ENCODE data around the gene AQP9. TPM values are rescaled to one million over a fixed set of nuclear protein-coding genes. Genes with fewer than 3 reads are reported as not detected.

AQP9 gene
- total RNA-seq, 1 experiment from 2014 or later: not detected

DNA sequence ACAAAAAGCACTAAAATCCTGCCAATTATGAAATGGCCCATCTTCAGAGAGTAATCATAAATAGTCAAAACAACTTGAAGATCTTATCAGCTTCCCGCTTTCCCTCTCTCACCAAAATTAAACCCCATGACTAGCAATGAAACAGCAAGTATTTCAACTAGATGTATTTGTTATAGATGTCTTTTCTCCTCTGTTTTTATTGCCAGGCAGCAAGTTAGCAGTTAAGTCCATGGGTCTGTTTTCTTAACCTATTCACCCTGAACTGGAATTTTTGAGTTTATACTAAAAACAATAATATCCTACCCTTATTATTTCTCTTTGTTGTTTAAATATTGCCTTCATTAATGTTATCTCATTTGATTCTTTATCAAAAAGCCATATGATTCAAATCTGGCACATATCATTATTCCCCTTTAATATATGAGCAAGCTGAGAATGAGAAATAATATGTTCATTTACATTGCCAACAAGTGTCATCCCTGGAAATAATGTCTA is 23.3 kb downstream of the AQP9 start:
- Histone ChIP-seq H3K9me2 (replicated peaks; ENCODE audit: insufficient read depth, low read length) (no peaks in the 10 kb centered on the region), H3K4me1 (ENCODE audit: low read length) (no peaks in the 10 kb centered on the region), H4K20me1 (ENCODE audit: insufficient read depth, low read depth, low read length) (no peaks in the 10 kb centered on the region), H3K27me3 (ENCODE audit: low read length) (no peaks in the 10 kb centered on the region), H3K4me3 (ENCODE audit: low read length) (no peak overlapping the region), H3K27ac (ENCODE audit: low read length) (no peak overlapping the region), H3K9ac (ENCODE audit: low read length) (no peak overlapping the region), H3K9me3 (ENCODE audit: low read length) (no peaks in the 10 kb centered on the region), H2AFZ (ENCODE audit: low read length) (no peak overlapping the region), H3K79me2 (ENCODE audit: low read length) (no peaks in the 10 kb centered on the region), H3K36me3 (ENCODE audit: insufficient read depth, low read length) (no peaks in the 10 kb centered on the region), H3K4me2 (ENCODE audit: low read depth, low read length, poor library complexity, severe bottlenecking) (no peak overlapping the region)
- DNase-seq: no peak

DNA sequence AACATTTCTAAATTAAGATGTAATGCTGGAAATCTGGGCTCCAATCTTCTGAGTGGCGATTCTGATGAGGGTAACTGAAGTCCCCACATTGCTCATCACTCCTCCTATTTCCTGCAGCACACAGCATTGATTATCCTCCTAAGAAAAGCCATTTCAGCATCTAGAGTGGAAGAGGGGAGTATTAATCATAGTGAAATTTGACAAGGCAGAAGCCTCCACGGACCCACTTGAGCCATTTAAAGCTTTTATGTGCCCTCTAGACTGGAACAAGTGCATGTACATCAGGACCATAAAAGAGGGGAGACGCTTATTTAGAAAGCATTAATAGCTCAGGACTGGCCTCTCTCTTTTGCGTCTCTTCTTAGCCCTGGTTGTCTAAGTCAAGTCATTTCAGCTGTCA is 25.8 kb downstream of the AQP9 start:
- no peaks in the 10 kb centered on the region for H3K27me3 ChIP-seq (ENCODE audit: low read length)

DNA sequence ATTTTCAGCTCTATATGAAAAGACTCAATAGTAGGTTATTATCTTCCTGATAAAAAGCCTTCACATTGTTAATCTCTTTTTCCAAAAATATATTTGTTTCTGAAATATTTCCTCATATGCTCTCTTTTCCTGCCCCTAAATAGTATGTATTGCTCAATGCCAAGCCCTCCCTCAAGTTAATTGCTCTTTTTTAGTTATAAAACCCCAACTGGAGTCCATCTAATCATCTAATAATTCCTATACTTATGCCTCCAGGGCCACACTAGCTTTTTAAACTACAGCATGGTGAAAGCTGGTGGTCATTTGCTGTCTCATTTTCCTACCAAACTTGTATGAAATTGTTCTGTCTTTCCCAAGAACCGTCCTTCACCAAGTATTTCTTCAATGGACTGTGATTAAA is 26.7 kb downstream of the AQP9 start:
- no peaks in the 10 kb centered on the region for H4K20me1 ChIP-seq (ENCODE audit: insufficient read depth, low read depth, low read length)
- H3K27ac ChIP-seq (ENCODE audit: low read length): no peak overlapping the region
- no peak overlapping the region for H3K4me2 ChIP-seq (ENCODE audit: low read depth, low read length, poor library complexity, severe bottlenecking)

More for the DNA sequence above, 25.8 kb downstream of the AQP9 start:
- no peak overlapping the region for H3K9ac ChIP-seq (ENCODE audit: low read length)
- H2AFZ ChIP-seq (ENCODE audit: low read length): no peak overlapping the region
- no peak overlapping the region for H3K4me3 ChIP-seq (ENCODE audit: low read length)
- H3K79me2 ChIP-seq (ENCODE audit: low read length): no peaks in the 10 kb centered on the region
- H3K9me2 ChIP-seq (replicated peaks; ENCODE audit: insufficient read depth, low read length): no peaks in the 10 kb centered on the region
- H3K4me2 ChIP-seq (ENCODE audit: low read depth, low read length, poor library complexity, severe bottlenecking): no peak overlapping the region
- DNase-seq: no peak
- no peaks in the 10 kb centered on the region for H3K9me3 ChIP-seq (ENCODE audit: low read length)
- no peak overlapping the region for H3K27ac ChIP-seq (ENCODE audit: low read length)
- no peaks in the 10 kb centered on the region for H3K4me1 ChIP-seq (ENCODE audit: low read length)
- no peaks in the 10 kb centered on the region for H3K36me3 ChIP-seq (ENCODE audit: insufficient read depth, low read length)
- H4K20me1 ChIP-seq (ENCODE audit: insufficient read depth, low read depth, low read length): no peaks in the 10 kb centered on the region

DNA sequence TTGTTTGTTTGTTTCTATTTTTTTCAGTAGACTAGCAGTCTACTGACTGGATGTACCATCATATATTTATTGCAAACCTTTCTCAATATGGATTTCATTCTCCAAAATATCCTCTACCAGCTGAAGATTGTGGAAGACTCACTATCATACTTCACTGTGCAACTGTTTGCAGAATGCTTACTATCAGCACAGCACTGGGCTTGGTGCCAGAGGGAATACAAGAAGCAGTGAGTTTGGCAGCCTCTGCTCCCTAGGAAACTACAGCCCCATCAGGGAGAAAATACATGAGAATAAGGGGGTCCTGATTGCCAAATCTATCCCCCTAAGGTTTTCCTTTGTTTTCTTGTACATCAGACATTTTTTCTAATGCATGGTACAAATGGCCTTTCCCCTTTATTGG is 27.5 kb downstream of the AQP9 start:
- DNase-seq: no peak
- H3K79me2 ChIP-seq (ENCODE audit: low read length): no peaks in the 10 kb centered on the region
- H3K9me3 ChIP-seq (ENCODE audit: low read length): no peaks in the 10 kb centered on the region
- no peak overlapping the region for H3K9ac ChIP-seq (ENCODE audit: low read length)
- H3K4me1 ChIP-seq (ENCODE audit: low read length): no peaks in the 10 kb centered on the region
- no peaks in the 10 kb centered on the region for H4K20me1 ChIP-seq (ENCODE audit: insufficient read depth, low read depth, low read length)
- no peaks in the 10 kb centered on the region for H3K9me2 ChIP-seq (replicated peaks; ENCODE audit: insufficient read depth, low read length)
- no peak overlapping the region for H3K4me2 ChIP-seq (ENCODE audit: low read depth, low read length, poor library complexity, severe bottlenecking)
- no peak overlapping the region for H3K27ac ChIP-seq (ENCODE audit: low read length)
- H3K36me3 ChIP-seq (ENCODE audit: insufficient read depth, low read length): no peaks in the 10 kb centered on the region
- H3K4me3 ChIP-seq (ENCODE audit: low read length): no peak overlapping the region
- H2AFZ ChIP-seq (ENCODE audit: low read length): no peak overlapping the region
- H3K27me3 ChIP-seq (ENCODE audit: low read length): no peaks in the 10 kb centered on the region

More for the DNA sequence above, 26.7 kb downstream of the AQP9 start:
- no peak overlapping the region for H3K9ac ChIP-seq (ENCODE audit: low read length)
- no peak overlapping the region for H3K4me3 ChIP-seq (ENCODE audit: low read length)
- no peak for DNase-seq
- H3K27me3 ChIP-seq (ENCODE audit: low read length): no peaks in the 10 kb centered on the region
- no peak overlapping the region for H2AFZ ChIP-seq (ENCODE audit: low read length)
- H3K9me3 ChIP-seq (ENCODE audit: low read length): no peaks in the 10 kb centered on the region
- no peaks in the 10 kb centered on the region for H3K4me1 ChIP-seq (ENCODE audit: low read length)
- H3K9me2 ChIP-seq (replicated peaks; ENCODE audit: insufficient read depth, low read length): no peaks in the 10 kb centered on the region
- H3K79me2 ChIP-seq (ENCODE audit: low read length): no peaks in the 10 kb centered on the region
- no peaks in the 10 kb centered on the region for H3K36me3 ChIP-seq (ENCODE audit: insufficient read depth, low read length)

DNA sequence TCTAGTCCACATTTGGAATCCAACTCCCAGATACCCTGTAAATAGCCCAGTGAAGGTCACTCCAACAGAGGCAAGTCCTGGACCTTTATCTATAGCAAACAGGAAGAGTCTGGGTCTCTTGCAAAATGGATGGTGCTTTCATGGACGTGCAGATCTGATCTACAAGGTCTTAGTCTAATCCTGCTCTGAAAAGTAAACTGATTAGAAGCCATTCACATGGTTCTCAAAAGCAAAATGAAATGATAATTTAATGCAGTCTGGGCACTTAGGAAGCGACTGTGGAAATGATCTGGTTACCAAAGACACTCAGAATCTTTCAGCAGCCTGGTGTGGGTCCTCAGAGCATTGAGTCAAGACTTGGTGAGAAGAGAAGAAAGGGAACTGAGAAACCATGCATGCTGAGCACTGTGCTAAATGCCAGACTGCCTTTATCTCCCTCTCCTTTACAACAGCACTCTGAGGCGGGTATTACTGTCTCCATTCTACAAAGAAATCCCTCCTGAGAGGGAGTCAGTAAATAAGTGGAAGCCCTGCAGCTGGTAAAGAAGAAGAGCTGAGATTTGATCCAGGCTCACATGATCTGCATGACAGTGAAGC is 29.0 kb downstream of the AQP9 start:
- no peak overlapping the region for H3K4me2 ChIP-seq (ENCODE audit: low read depth, low read length, poor library complexity, severe bottlenecking)
- DNase-seq: no peak
- no peak overlapping the region for H3K4me3 ChIP-seq (ENCODE audit: low read length)

DNA sequence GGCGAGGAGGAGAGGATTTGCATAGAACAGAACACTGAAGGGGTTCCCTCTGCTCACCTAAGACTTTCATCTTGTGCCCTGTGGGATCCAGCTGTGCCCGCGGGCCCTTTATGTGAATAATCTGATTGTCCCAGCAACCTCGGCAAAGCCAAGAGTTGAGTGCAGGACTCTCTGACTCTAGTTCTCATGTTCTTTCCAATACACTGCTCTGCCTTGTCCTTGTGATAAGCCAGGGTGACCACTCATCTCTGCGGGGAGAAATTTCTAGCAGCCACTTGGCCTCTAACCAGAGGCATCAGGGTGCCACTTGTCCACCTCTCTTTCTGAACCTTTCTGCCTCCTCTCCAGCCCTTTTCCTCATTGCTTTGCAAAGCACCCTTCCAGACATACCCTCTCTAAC is 31.8 kb downstream of the AQP9 start:
- H3K79me2 ChIP-seq (ENCODE audit: low read length): no peaks in the 10 kb centered on the region
- H3K4me3 ChIP-seq (ENCODE audit: low read length): no peak overlapping the region
- H3K4me2 ChIP-seq (ENCODE audit: low read depth, low read length, poor library complexity, severe bottlenecking): no peak overlapping the region
- H3K27ac ChIP-seq (ENCODE audit: low read length): no peak overlapping the region
- no peaks in the 10 kb centered on the region for H3K9me3 ChIP-seq (ENCODE audit: low read length)
- no peak for DNase-seq
- H3K4me1 ChIP-seq (ENCODE audit: low read length): no peaks in the 10 kb centered on the region
- no peaks in the 10 kb centered on the region for H3K9me2 ChIP-seq (replicated peaks; ENCODE audit: insufficient read depth, low read length)
- no peaks in the 10 kb centered on the region for H4K20me1 ChIP-seq (ENCODE audit: insufficient read depth, low read depth, low read length)
- H3K36me3 ChIP-seq (ENCODE audit: insufficient read depth, low read length): no peaks in the 10 kb centered on the region
- H3K27me3 ChIP-seq (ENCODE audit: low read length): no peaks in the 10 kb centered on the region
- H2AFZ ChIP-seq (ENCODE audit: low read length): no peak overlapping the region
- no peak overlapping the region for H3K9ac ChIP-seq (ENCODE audit: low read length)

More for the DNA sequence above, 29.0 kb downstream of the AQP9 start:
- Histone ChIP-seq H4K20me1 (ENCODE audit: insufficient read depth, low read depth, low read length) (no peaks in the 10 kb centered on the region), H3K9me2 (replicated peaks; ENCODE audit: insufficient read depth, low read length) (no peaks in the 10 kb centered on the region), H2AFZ (ENCODE audit: low read length) (no peak overlapping the region), H3K27ac (ENCODE audit: low read length) (no peak overlapping the region), H3K36me3 (ENCODE audit: insufficient read depth, low read length) (no peaks in the 10 kb centered on the region), H3K79me2 (ENCODE audit: low read length) (no peaks in the 10 kb centered on the region), H3K27me3 (ENCODE audit: low read length) (no peaks in the 10 kb centered on the region), H3K9ac (ENCODE audit: low read length) (no peak overlapping the region), H3K9me3 (ENCODE audit: low read length) (no peaks in the 10 kb centered on the region), H3K4me1 (ENCODE audit: low read length) (no peaks in the 10 kb centered on the region)

DNA sequence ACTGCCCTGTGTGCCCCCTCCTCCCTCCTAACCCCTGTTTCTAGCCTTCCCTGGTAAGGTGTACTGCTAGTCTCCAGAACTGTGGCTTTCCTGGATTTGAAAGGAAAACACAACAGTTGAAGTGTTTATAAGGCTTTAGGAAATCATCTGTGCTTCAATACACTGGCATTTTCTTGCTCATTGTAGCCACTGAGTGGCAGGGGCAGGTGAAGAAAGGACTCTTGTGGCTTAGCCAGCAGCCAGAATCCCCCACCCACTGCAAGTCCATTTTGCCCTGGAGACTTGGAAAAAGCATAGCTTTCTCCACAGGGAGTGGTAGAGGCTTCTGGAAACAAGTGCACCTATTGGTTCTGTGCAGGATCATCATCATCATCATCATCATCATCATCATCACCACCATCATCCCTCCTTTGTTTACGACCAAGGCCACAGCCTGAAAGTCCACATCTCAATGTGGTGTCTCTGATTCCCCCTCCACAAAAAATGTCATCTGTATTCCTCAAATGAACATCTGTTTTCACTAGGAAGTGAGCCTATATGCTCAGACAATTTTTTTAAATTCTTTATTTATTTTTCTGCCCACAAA is 33.4 kb downstream of the AQP9 start:
- H3K9ac ChIP-seq (ENCODE audit: low read length): no peak overlapping the region
- DNase-seq: no peak
- H3K9me2 ChIP-seq (replicated peaks; ENCODE audit: insufficient read depth, low read length): no peaks in the 10 kb centered on the region

DNA sequence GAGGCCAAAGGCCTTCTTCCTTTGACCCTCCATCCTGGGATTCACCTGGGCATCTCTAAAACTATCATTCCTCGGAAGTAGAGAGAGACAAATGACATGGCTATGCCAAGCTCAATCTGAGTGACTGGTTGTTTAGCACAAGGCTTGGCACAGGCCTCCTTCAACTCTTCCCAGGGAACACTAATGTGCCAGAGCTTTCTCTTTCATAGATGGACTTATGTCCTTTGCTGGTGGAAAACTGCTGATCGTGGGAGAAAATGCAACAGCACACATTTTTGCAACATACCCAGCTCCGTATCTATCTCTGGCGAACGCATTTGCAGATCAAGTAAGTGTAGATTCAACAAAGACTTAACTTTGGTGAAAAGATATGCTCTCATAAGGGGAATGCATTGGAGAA is 36.5 kb downstream of the AQP9 start:
- no peak overlapping the region for H3K4me3 ChIP-seq (ENCODE audit: low read length)
- no peaks in the 10 kb centered on the region for H3K27me3 ChIP-seq (ENCODE audit: low read length)
- H2AFZ ChIP-seq (ENCODE audit: low read length): no peak overlapping the region
- no peaks in the 10 kb centered on the region for H3K9me2 ChIP-seq (replicated peaks; ENCODE audit: insufficient read depth, low read length)
- no peak overlapping the region for H3K9ac ChIP-seq (ENCODE audit: low read length)
- H3K9me3 ChIP-seq (ENCODE audit: low read length): no peaks in the 10 kb centered on the region
- H3K4me1 ChIP-seq (ENCODE audit: low read length): no peaks in the 10 kb centered on the region
- no peaks in the 10 kb centered on the region for H4K20me1 ChIP-seq (ENCODE audit: insufficient read depth, low read depth, low read length)
- no peak for DNase-seq
- no peaks in the 10 kb centered on the region for H3K36me3 ChIP-seq (ENCODE audit: insufficient read depth, low read length)
- H3K27ac ChIP-seq (ENCODE audit: low read length): no peak overlapping the region
- H3K4me2 ChIP-seq (ENCODE audit: low read depth, low read length, poor library complexity, severe bottlenecking): no peak overlapping the region
- no peaks in the 10 kb centered on the region for H3K79me2 ChIP-seq (ENCODE audit: low read length)

More for the DNA sequence above, 33.4 kb downstream of the AQP9 start:
- no peaks in the 10 kb centered on the region for H3K79me2 ChIP-seq (ENCODE audit: low read length)
- H3K4me2 ChIP-seq (ENCODE audit: low read depth, low read length, poor library complexity, severe bottlenecking): no peak overlapping the region
- no peaks in the 10 kb centered on the region for H3K4me1 ChIP-seq (ENCODE audit: low read length)
- no peaks in the 10 kb centered on the region for H3K9me3 ChIP-seq (ENCODE audit: low read length)
- no peak overlapping the region for H3K27ac ChIP-seq (ENCODE audit: low read length)
- no peaks in the 10 kb centered on the region for H4K20me1 ChIP-seq (ENCODE audit: insufficient read depth, low read depth, low read length)
- no peak overlapping the region for H2AFZ ChIP-seq (ENCODE audit: low read length)
- H3K27me3 ChIP-seq (ENCODE audit: low read length): no peaks in the 10 kb centered on the region
- H3K4me3 ChIP-seq (ENCODE audit: low read length): no peak overlapping the region
- H3K36me3 ChIP-seq (ENCODE audit: insufficient read depth, low read length): no peaks in the 10 kb centered on the region
